H9 (cell line): ENCODE results near the gene ARHGAP22. TPM values are rescaled to one million over a fixed set of nuclear protein-coding genes. Genes with fewer than 3 reads are reported as not detected.

Experiments
- DNase-seq: peaks from one replicate; pipeline ENCODE4 v3.0.0-alpha.2; 2017
- H2AFZ ChIP-seq: one replicate; pipeline ENCODE4 v1.6.1; 2013; ENCODE audit warnings: mild to moderate bottlenecking, low read length, control low read depth, moderate library complexity
- H2AK5ac ChIP-seq: 2 replicates; pipeline ENCODE4 v1.6.1; 2013; ENCODE audit warnings: low read length, control low read depth, mixed read lengths; ENCODE audit not compliant: insufficient read length
- H2BK120ac ChIP-seq: one replicate; pipeline ENCODE4 v1.6.1; 2013; ENCODE audit warnings: low read depth, mild to moderate bottlenecking, low read length, control low read depth, inconsistent platforms; ENCODE audit not compliant: poor library complexity, severe bottlenecking
- H2BK12ac ChIP-seq: 2 replicates; pipeline ENCODE4 v1.6.1; 2013; ENCODE audit warnings: low read length, control low read depth, mixed read lengths, low read depth; ENCODE audit not compliant: insufficient read length
- H2BK15ac ChIP-seq: 2 replicates; pipeline ENCODE4 v1.6.1; 2013; ENCODE audit warnings: low read depth, low read length, control low read depth
- H2BK20ac ChIP-seq: one replicate; pipeline ENCODE4 v1.6.1; 2013; ENCODE audit warnings: low read depth, mild to moderate bottlenecking, low read length, control low read depth, inconsistent platforms; ENCODE audit not compliant: poor library complexity, severe bottlenecking
- H2BK5ac ChIP-seq: 2 replicates; pipeline ENCODE4 v1.6.1; 2013; ENCODE audit warnings: low read length, control low read depth, mixed read lengths; ENCODE audit not compliant: insufficient read length
- H3K14ac ChIP-seq: 2 replicates; pipeline ENCODE4 v1.6.1; 2013; ENCODE audit warnings: low read length, control low read depth; ENCODE audit not compliant: insufficient read depth
- H3K18ac ChIP-seq: 2 replicates; pipeline ENCODE4 v1.6.1; 2013; ENCODE audit warnings: low read depth, mild to moderate bottlenecking, mixed read lengths, low read length, control low read depth; ENCODE audit not compliant: insufficient read length
- H3K23ac ChIP-seq: 2 replicates; pipeline ENCODE4 v1.6.1; 2013; ENCODE audit warnings: low read length, control low read depth, mixed read lengths, low read depth; ENCODE audit not compliant: insufficient read length
- H3K23me2 ChIP-seq: 2 replicates; pipeline ENCODE4 v1.6.1; 2013; ENCODE audit warnings: low read depth, mild to moderate bottlenecking, mixed read lengths, low read length, control low read depth; ENCODE audit not compliant: insufficient read length, poor library complexity, severe bottlenecking
- H3K27ac ChIP-seq: 2 replicates; pipeline ENCODE4 v1.5.1; 2013; ENCODE audit warnings: low read length, control low read depth, mixed read lengths, low read depth; ENCODE audit not compliant: insufficient read length
- H3K27me3 ChIP-seq: 2 replicates; pipeline ENCODE4 v1.6.1; 2013; ENCODE audit warnings: low read length, control low read depth, inconsistent platforms; ENCODE audit not compliant: insufficient read depth
- H3K4ac ChIP-seq: 2 replicates; pipeline ENCODE4 v1.6.1; 2013; ENCODE audit warnings: low read depth, mild to moderate bottlenecking, control low read depth, inconsistent platforms, low read length, moderate library complexity
- H3K4me1 ChIP-seq: 2 replicates; pipeline ENCODE4 v1.6.1; 2013; ENCODE audit warnings: low read length, control low read depth, inconsistent platforms; ENCODE audit not compliant: insufficient read depth
- H3K4me2 ChIP-seq: 2 replicates; pipeline ENCODE4 v1.6.1; 2013; ENCODE audit warnings: low read length, control low read depth, mixed read lengths; ENCODE audit not compliant: insufficient read length, insufficient read depth
- H3K56ac ChIP-seq: 2 replicates; pipeline ENCODE4 v1.6.1; 2013; ENCODE audit warnings: low read depth, mild to moderate bottlenecking, mixed read lengths, low read length, control low read depth; ENCODE audit not compliant: insufficient read length
- H3K79me1 ChIP-seq: 2 replicates; pipeline ENCODE4 v1.6.1; 2013; ENCODE audit warnings: low read depth, mild to moderate bottlenecking, moderate library complexity, low read length, control low read depth, inconsistent platforms; ENCODE audit not compliant: insufficient read depth, poor library complexity, severe bottlenecking
- H3K79me2 ChIP-seq: 2 replicates; pipeline ENCODE4 v1.6.1; 2013; ENCODE audit warnings: low read length, control low read depth, inconsistent platforms; ENCODE audit not compliant: insufficient read depth
- H3K9ac ChIP-seq: 2 replicates; pipeline ENCODE4 v1.6.1; 2013; ENCODE audit warnings: low read length, control low read depth, mixed read lengths; ENCODE audit not compliant: insufficient read length; ENCODE audit errors: extremely low read depth
- H3K9me3 ChIP-seq: one replicate; pipeline ENCODE4 v1.6.1; 2013; ENCODE audit warnings: low read depth, low read length, inconsistent platforms; ENCODE audit not compliant: control insufficient read depth
- H3T11ph ChIP-seq: one replicate; pipeline ENCODE4 v1.6.1; 2013; ENCODE audit warnings: mild to moderate bottlenecking, low read length, control low read depth, inconsistent platforms
- H4K20me1 ChIP-seq: one replicate; pipeline ENCODE4 v1.6.1; 2013; ENCODE audit not compliant: control insufficient read depth, insufficient read length, insufficient read depth
- H4K5ac ChIP-seq: 2 replicates; pipeline ENCODE4 v1.6.1; 2013; ENCODE audit warnings: low read depth, mild to moderate bottlenecking, mixed read lengths, low read length, control low read depth; ENCODE audit not compliant: insufficient read length
- H4K8ac ChIP-seq: replicated peaks from 2 replicates; pipeline ENCODE4 v1.6.1; 2013; ENCODE audit warnings: low read length, control low read depth, mixed read lengths, low read depth; ENCODE audit not compliant: insufficient read length
- H4K91ac ChIP-seq: 2 replicates; pipeline ENCODE4 v1.6.1; 2013; ENCODE audit warnings: low read depth, mild to moderate bottlenecking, moderate library complexity, mixed read lengths, low read length, control low read depth; ENCODE audit not compliant: insufficient read length
- H3K27ac Mint-ChIP-seq, 3 experiments: 2 replicates in 2 of 3; 3 replicates in 1 of 3; pipeline ENCODE4 v1.8.0; 2020 to 2021; ENCODE audit warnings: mixed read lengths in 3 of 3, mild to moderate bottlenecking in 1 of 3, moderate library complexity in 1 of 3
- H3K27me3 Mint-ChIP-seq: 2 replicates; pipeline ENCODE4 v1.8.0; 2021; ENCODE audit warnings: low read depth, mild to moderate bottlenecking, moderate library complexity, mixed read lengths
- H3K36me3 Mint-ChIP-seq, 3 experiments: 2 replicates in 2 of 3; 3 replicates in 1 of 3; pipeline ENCODE4 v1.8.0; 2020 to 2021; ENCODE audit warnings: low read depth in 3 of 3, mixed read lengths in 3 of 3; ENCODE audit not compliant: insufficient read depth in 1 of 3
- H3K4me1 Mint-ChIP-seq, 2 experiments: 2 replicates each; pipeline ENCODE4 v1.8.0; 2020; ENCODE audit warnings: mixed read lengths in 2 of 2
- H3K4me3 Mint-ChIP-seq, 2 experiments: 2 replicates in 1 of 2; 3 replicates in 1 of 2; pipeline ENCODE4 v1.8.0; 2020 to 2021; ENCODE audit warnings: mild to moderate bottlenecking in 2 of 2, mixed read lengths in 2 of 2, moderate library complexity in 1 of 2
- H3K9me3 Mint-ChIP-seq, 2 experiments: 2 replicates in 1 of 2; 3 replicates in 1 of 2; pipeline ENCODE4 v1.8.0; 2020; ENCODE audit warnings: mild to moderate bottlenecking in 2 of 2, mixed read lengths in 2 of 2, moderate library complexity in 1 of 2
- WGBS: extraction: QIAGEN DNeasy Blood & Tissue Kit; methylation state at CpG from one replicate; pipeline ENCODE4 v1.1.7; 2013; ENCODE audit warnings: missing lambda C conversion rate, low lambda C conversion rate, mixed read lengths; ENCODE audit not compliant: insufficient read length; ENCODE audit errors: extremely low coverage; 5-methylcytosine and 5-hydroxymethylcytosine counted together
- total RNA-seq: library from RNA; stranded (reverse); gene quantifications from 2 replicates; pipeline ENCODE4 v1.2.1, GENCODE V29; 2021
- TF ChIP-seq, protein P1 (sequence below): fragments of 200-600 bp; sonication (generic); conservative IDR thresholded peaks from 3 replicates; pipeline ENCODE4 v1.8.0; 2021; ENCODE audit warnings: antibody characterized with exemption, mild to moderate bottlenecking

ARHGAP22 gene
- total RNA-seq, 1 experiment from 2014 or later, result 7.4 TPM

DNA sequence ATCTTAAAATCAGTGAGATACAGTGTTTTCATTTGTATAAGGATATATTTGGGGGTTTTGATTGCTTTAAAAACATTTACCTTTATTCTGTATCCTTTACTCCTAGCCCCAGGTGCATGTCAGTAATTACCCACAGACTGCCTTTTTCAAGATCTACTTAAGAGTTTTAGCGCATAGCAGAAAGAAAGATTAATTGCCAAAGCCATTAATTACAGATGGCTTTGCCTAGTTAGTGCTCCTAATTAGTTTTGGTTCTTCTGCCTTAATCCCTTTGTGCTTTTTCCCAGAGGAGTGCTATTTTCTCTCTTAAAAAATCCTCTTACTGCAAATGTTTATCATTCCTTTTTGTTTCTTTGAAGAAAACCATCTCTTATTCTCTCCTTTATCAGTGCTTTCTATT, 175.6 kb downstream of the ARHGAP22 start:
- no peak overlapping the region for H3K4ac ChIP-seq
- no peak for DNase-seq
- H2BK120ac ChIP-seq, result no peak overlapping the region

More for the DNA sequence above, 175.6 kb downstream of the ARHGAP22 start:
- TF ChIP-seq, protein P1, sequence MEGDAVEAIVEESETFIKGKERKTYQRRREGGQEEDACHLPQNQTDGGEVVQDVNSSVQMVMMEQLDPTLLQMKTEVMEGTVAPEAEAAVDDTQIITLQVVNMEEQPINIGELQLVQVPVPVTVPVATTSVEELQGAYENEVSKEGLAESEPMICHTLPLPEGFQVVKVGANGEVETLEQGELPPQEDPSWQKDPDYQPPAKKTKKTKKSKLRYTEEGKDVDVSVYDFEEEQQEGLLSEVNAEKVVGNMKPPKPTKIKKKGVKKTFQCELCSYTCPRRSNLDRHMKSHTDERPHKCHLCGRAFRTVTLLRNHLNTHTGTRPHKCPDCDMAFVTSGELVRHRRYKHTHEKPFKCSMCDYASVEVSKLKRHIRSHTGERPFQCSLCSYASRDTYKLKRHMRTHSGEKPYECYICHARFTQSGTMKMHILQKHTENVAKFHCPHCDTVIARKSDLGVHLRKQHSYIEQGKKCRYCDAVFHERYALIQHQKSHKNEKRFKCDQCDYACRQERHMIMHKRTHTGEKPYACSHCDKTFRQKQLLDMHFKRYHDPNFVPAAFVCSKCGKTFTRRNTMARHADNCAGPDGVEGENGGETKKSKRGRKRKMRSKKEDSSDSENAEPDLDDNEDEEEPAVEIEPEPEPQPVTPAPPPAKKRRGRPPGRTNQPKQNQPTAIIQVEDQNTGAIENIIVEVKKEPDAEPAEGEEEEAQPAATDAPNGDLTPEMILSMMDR, result no peak
- no peaks in the 10 kb centered on the region for H3K4me1 Mint-ChIP-seq
- no peaks in the 10 kb centered on the region for H3K9me3 Mint-ChIP-seq
- Histone ChIP-seq H3K18ac (no peak overlapping the region), H3K27ac (no peak overlapping the region), H2AFZ (no peak overlapping the region), H4K91ac (no peak overlapping the region), H2BK20ac (no peak overlapping the region), H4K20me1 (no peaks in the 10 kb centered on the region), H3K9ac (no peak overlapping the region), H3K79me1 (no peaks in the 10 kb centered on the region), H3K23ac (no peak overlapping the region), H3K4me1 (no peaks in the 10 kb centered on the region), H3K56ac (no peak overlapping the region), H2BK5ac (no peak overlapping the region), H2BK12ac (no peak overlapping the region), H2AK5ac (no peak overlapping the region), H2BK15ac (no peak overlapping the region), H4K8ac (no peak overlapping the region), H3K9me3 (no peaks in the 10 kb centered on the region), H3K23me2 (no peaks in the 10 kb centered on the region), H3K79me2 (no peaks in the 10 kb centered on the region), H3T11ph (no peak overlapping the region), H3K14ac (no peak overlapping the region), H3K27me3 (no peaks in the 10 kb centered on the region), H4K5ac (no peak overlapping the region), H3K4me2 (no peak overlapping the region)
- H3K27ac Mint-ChIP-seq, result no peak overlapping the region
- H3K4me3 Mint-ChIP-seq, result no peak overlapping the region
- peaks cover 0 to 28% (median 19%) of the 10 kb centered on the region in 3 experiments; a peak in 5 of 7 replicates for H3K36me3 Mint-ChIP-seq
- no peaks in the 10 kb centered on the region for H3K27me3 Mint-ChIP-seq
- no CpG with 5 or more reads among the region's 1 CpG for WGBS
